K562 (cell line): Measurements from ENCODE around the gene TMEM176A. TPM values are rescaled to one million over a fixed set of nuclear protein-coding genes. Genes with fewer than 3 reads are reported as not detected.

Source experiments
- ATAC-seq: fragments of 200-7000 bp; cut with Tn5 transposase; 3 replicates; pipeline ENCODE4 v1.9.1; 2020; ENCODE audit warnings: moderate library complexity
- BruUV-seq: library from RNA; stranded (reverse); fragments of 400-500 nt; replicated peaks from 2 replicates; lab custom pipeline; 2021; lab: Mats Ljungman, UMichigan
- CTCF ChIA-PET: fragments of 300-600 bp; formaldehyde crosslinking; extraction: SDS; loops from one replicate; lab custom pipeline; 2021; ENCODE audit warnings: low intra/inter-chr PET ratio; lab: Yijun Ruan, JAX
- POLR2A ChIA-PET: fragments of 300-600, 350-650 bp; sonication (Branson Sonifier 250); formaldehyde crosslinking; extraction: SDS; loops from one replicate; lab custom pipeline; 2021; ENCODE audit warnings: antibody characterized with exemption, inconsistent platforms; lab: Yijun Ruan, JAX
- DNase-seq, 4 experiments: peaks; one replicate each; pipeline versions ENCODE4 v3.0.0 to v3.0.0-alpha.2; 2011 to 2018; ENCODE audit warnings: low spot score in 3 of 4, mixed read lengths in 3 of 4; ENCODE audit errors: extremely low read depth in 1 of 4
- FAIRE-seq: peaks from 2 replicates; lab custom pipeline; 2011; peaks lifted over from hg19 to GRCh38; lab: Jason Lieb, UNC
- H2AFZ ChIP-seq: 2 replicates; pipeline ENCODE4 v1.6.0; 2011; ENCODE audit warnings: low read depth, low read length, control low read depth, inconsistent platforms
- H3K27ac ChIP-seq: fragments of 200-600 bp; 3 replicates; pipeline ENCODE4 v1.8.0; 2011; ENCODE audit warnings: low read depth, mild to moderate bottlenecking, control low read depth, inconsistent platforms, low read length, moderate library complexity, mixed read lengths; ENCODE audit errors: extremely low read depth
- H3K27me3 ChIP-seq, 2 experiments: fragments of 300-600 bp in 1 of 2; 2 replicates in 1 of 2; 3 replicates in 1 of 2; pipeline versions ENCODE4 v1.6.0 to v1.8.0; 2011; ENCODE audit warnings: inconsistent platforms in 2 of 2, low read length in 2 of 2, mild to moderate bottlenecking in 1 of 2, mixed read lengths in 1 of 2, moderate library complexity in 1 of 2; ENCODE audit not compliant: control insufficient read depth in 2 of 2, insufficient read depth in 2 of 2
- H3K36me3 ChIP-seq: fragments of 300-600 bp; 3 replicates; pipeline ENCODE4 v1.8.0; 2011; ENCODE audit warnings: mild to moderate bottlenecking, low read length, inconsistent platforms; ENCODE audit not compliant: control insufficient read depth, insufficient read depth
- H3K4me1 ChIP-seq, 2 experiments: fragments of 200-600 bp in 1 of 2; replicated peaks in 1 of 2; 2 replicates in 1 of 2; 3 replicates in 1 of 2; pipeline versions ENCODE4 v1.5.1 to v1.8.0; 2011; ENCODE audit warnings: inconsistent platforms in 2 of 2, low read length in 2 of 2, mild to moderate bottlenecking in 1 of 2, mixed read lengths in 1 of 2, moderate library complexity in 1 of 2; ENCODE audit not compliant: control insufficient read depth in 2 of 2, insufficient read depth in 2 of 2
- H3K4me2 ChIP-seq: 2 replicates; pipeline ENCODE4 v1.6.1; 2011; ENCODE audit warnings: low read length, control low read depth, inconsistent platforms, mixed read lengths; ENCODE audit not compliant: insufficient read depth
- H3K4me3 ChIP-seq: fragments of 200-600 bp; sonication (generic), shearing (Covaris generic); 2 replicates; pipeline ENCODE4 v1.5.1; 2016; ENCODE audit warnings: control low read depth, inconsistent platforms
- H3K79me2 ChIP-seq: fragments of 200-600 bp; 3 replicates; pipeline ENCODE4 v1.8.0; 2011; ENCODE audit warnings: low read length, inconsistent platforms; ENCODE audit not compliant: control insufficient read depth, insufficient read depth
- H3K9ac ChIP-seq, 2 experiments: 2 replicates each; pipeline versions ENCODE4 v1.6.0 to v1.6.1; 2011; ENCODE audit warnings: low read depth in 2 of 2, low read length in 2 of 2, control low read depth in 1 of 2, inconsistent platforms in 1 of 2, mild to moderate bottlenecking in 1 of 2, mixed read lengths in 1 of 2; ENCODE audit not compliant: insufficient read depth in 1 of 2
- H3K9me1 ChIP-seq: one replicate; pipeline ENCODE4 v1.6.0; 2011; ENCODE audit warnings: inconsistent platforms, mild to moderate bottlenecking, low read length, moderate library complexity; ENCODE audit not compliant: control insufficient read depth, insufficient read depth
- H3K9me3 ChIP-seq: replicated peaks from 2 replicates; pipeline ENCODE4 v1.5.1; 2011; ENCODE audit warnings: low read depth, low read length, inconsistent platforms; ENCODE audit not compliant: control insufficient read depth, insufficient read depth
- H4K20me1 ChIP-seq: replicated peaks from 2 replicates; pipeline ENCODE4 v1.6.1; 2011; ENCODE audit warnings: low read length, inconsistent platforms, mixed read lengths; ENCODE audit not compliant: control insufficient read depth, insufficient read depth
- AFF4 ChIP-seq: sonication (generic); formaldehyde crosslinking; IDR thresholded peaks from 2 replicates; pipeline ENCODE4 v1.8.0; 2023; ENCODE audit warnings: mild to moderate bottlenecking, missing genetic modification reagents
- CHD4 ChIP-seq: fragments of 200-600 bp; sonication (generic); IDR thresholded peaks from 3 replicates; pipeline ENCODE4 v1.6.1; 2012; ENCODE audit warnings: low read depth, mild to moderate bottlenecking, mixed read lengths, low read length, inconsistent platforms; ENCODE audit not compliant: insufficient read depth, insufficient replicate concordance, poor library complexity, severe bottlenecking
- GABPB2 ChIP-seq: fragments of 250-450 bp; sonication (Bioruptor Pico); conservative IDR thresholded peaks from 2 replicates; pipeline ENCODE4 v1.5.1; 2021; ENCODE audit warnings: mild to moderate bottlenecking
- KLF10 ChIP-seq: fragments of 250-450 bp; sonication (Bioruptor Pico); IDR thresholded peaks from 2 replicates; pipeline ENCODE4 v1.6.1; 2021; ENCODE audit warnings: matching md5 sums
- KLF16 ChIP-seq: IDR thresholded peaks from 2 replicates; pipeline ENCODE4 v1.6.1; 2016; ENCODE audit warnings: antibody characterized with exemption
- REST ChIP-seq, 2 experiments: fragments of 450-650 bp; formaldehyde crosslinking in 1 of 2; IDR thresholded peaks; 2 replicates each; pipeline versions ENCODE4 v1.4.0 to v1.6.1; 2014 to 2020; ENCODE audit warnings: mild to moderate bottlenecking in 2 of 2, borderline replicate concordance in 1 of 2, low read depth in 1 of 2
- TRIM28 ChIP-seq: fragments of 450-650 bp; IDR thresholded peaks from 2 replicates; pipeline ENCODE4 v1.6.1; 2017
- ZNF165 ChIP-seq: fragments of 250-450 bp; sonication (Bioruptor Pico); IDR thresholded peaks from 2 replicates; pipeline ENCODE4 v1.4.0; 2020; ENCODE audit warnings: borderline replicate concordance
- ZNF316 ChIP-seq: fragments of 450-650 bp; IDR thresholded peaks from 2 replicates; pipeline ENCODE4 v1.6.1; 2016
- WGBS: fragments of 100-300 bp; shearing (Covaris generic); methylation state at CpG from one replicate; pipeline ENCODE4 v1.1.6; 2016; ENCODE audit warnings: low coverage, mixed read lengths; ENCODE audit not compliant: insufficient coverage; ENCODE audit errors: missing lambda C conversion rate; 5-methylcytosine and 5-hydroxymethylcytosine counted together
- in situ Hi-C: fragments of 300-500 bp; cut with MboI; formaldehyde crosslinking; loops from 4 replicates; pipeline ENCODE4 v1.15.0; 2018; ENCODE audit warnings: inconsistent platforms, mixed read lengths
- intact Hi-C: fragments of 100-400 bp; cut with micrococcal nuclease; formaldehyde crosslinking; loops from 2 replicates; pipeline ENCODE4 v1.14.2; 2022
- polyA plus RNA-seq, 8 experiments: library from polyadenylated mRNA; depleted of rRNA in 4 of 8; stranded (reverse) in 5 of 8; unstranded in 3 of 8; fragments of >200 nt; fragmentation: Nextera tagmentation in 2 of 8; fragmentation: Illumina TruSeq in 1 of 8; extraction: Ambion mirVana in 2 of 8; extraction: Trizol in 1 of 8; gene quantifications; 2 replicates each; pipeline versions ENCODE4 v1.2.1 to v1.2.3, GENCODE V29; 2011 to 2014; ENCODE audit warnings: inconsistent platforms in 1 of 8, missing spikeins in 1 of 8
- total RNA-seq, 7 experiments: library from RNA; depleted of rRNA in 6 of 7; stranded (reverse); fragments of >200 nt in 6 of 7; fragmentation: Illumina TruSeq in 2 of 7; extraction: Trizol in 2 of 7; gene quantifications; 2 replicates each; pipeline versions ENCODE4 v1.2.1 to v1.2.3, GENCODE V29; 2011 to 2021; ENCODE audit warnings: low replicate concordance in 1 of 7
- TF ChIP-seq, protein P1 (sequence below): fragments of 250-450 bp; sonication (Bioruptor Pico); IDR thresholded peaks from 2 replicates; pipeline ENCODE4 v1.8.0; 2021; ENCODE audit warnings: moderate library complexity, mild to moderate bottlenecking, inconsistent platforms

TMEM176A gene
- total and polyA plus RNA-seq, 9 of the 15 experiments (the other 6 are each of a cell fraction or from before 2014, with no cell fraction given), result 0.31 TPM; not detected in 8

GRCh38 chr7:150823043-150823442 is 22.5 kb downstream of the TMEM176A start:
- peak overlapping the region; percentile 78 for H2AFZ ChIP-seq
- POLR2A ChIA-PET, result interaction anchor here (1.4 to 1.8 kb wide), 3 partner anchors 9 to 15 kb away, joined by 3 to 8 read pairs (median 4); no protein-coding TSS in a partner anchor
- BruUV-seq, result no TSS peak
- peak overlapping the region; percentile 29; the same call in 1 of the 2 replicates for H3K4me2 ChIP-seq
- intact Hi-C loops, result no loop called here
- no peak overlapping the region for H3K9ac ChIP-seq
- WGBS, result 9% methylated on average over 8 of the region's 8 CpGs
- peaks cover 3% of the 10 kb centered on the region; the same call in 1 of the 2 replicates for H3K9me3 ChIP-seq
- in situ Hi-C loops, result no loop called here
- H4K20me1 ChIP-seq, result no peaks in the 10 kb centered on the region
- FAIRE-seq (no peak), ATAC-seq (peak; percentile 4; the same call in 2 of the 3 replicates), DNase-seq (peak in 1 of 4 experiments; percentile 3)
- H3K27me3 ChIP-seq, result peaks cover 2 to 19% of the 10 kb centered on the region in 2 experiments; a peak in 3 of 5 replicates
- peaks cover 5 to 11% of the 10 kb centered on the region in 2 experiments; a peak in 3 of 5 replicates for H3K4me1 ChIP-seq
- no peak overlapping the region for H3K4me3 ChIP-seq
- H3K36me3 ChIP-seq, result no peaks in the 10 kb centered on the region
- H3K79me2 ChIP-seq, result no peaks in the 10 kb centered on the region
- CTCF ChIA-PET, result no interaction called here
- H3K9me1 ChIP-seq, result no peaks in the 10 kb centered on the region
- H3K27ac ChIP-seq, result no peak overlapping the region; the same call in 2 of the 3 replicates
- TF ChIP-seq ZNF316 (peak; percentile 49; the same call in 1 of the 2 replicates), REST (IDR thresholded peaks at IDR 0.05; ENCODE audit: borderline replicate concordance) (peak; percentile 94), REST (CRISPR knock-in tag; IDR thresholded peaks at IDR 0.05; ENCODE audit: low read depth) (no peak), GABPB2 (CRISPR knock-in tag) (0 out of 2 replicates have a peak, but pooled peaks have one; percentile 39), KLF10 (CRISPR knock-in tag) (no peak), KLF16 (peak; percentile 91), TRIM28 (no peak), ZNF165 (CRISPR knock-in tag) (0 out of 2 replicates have a peak, but pooled peaks have one; percentile 10), CHD4 (no peak), AFF4 (no peak)
- TF ChIP-seq, protein P1, sequence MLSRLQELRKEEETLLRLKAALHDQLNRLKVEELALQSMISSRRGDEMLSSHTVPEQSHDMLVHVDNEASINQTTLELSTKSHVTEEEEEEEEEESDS, result 0 out of 2 replicates have a peak, but pooled peaks have one; percentile 6
